Hepatocyte (in vitro differentiated cells): ENCODE measurements around the gene ZEB1. TPM values are rescaled to one million over a fixed set of nuclear protein-coding genes. Genes with fewer than 3 reads are reported as not detected.

Experiments used
- DNase-seq: peaks from one replicate; pipeline ENCODE4 v3.0.0-alpha.2; 2016; ENCODE audit warnings: low spot score
- H2AFZ ChIP-seq: fragments of 200-600 bp; sonication (generic); 2 replicates; pipeline ENCODE4 v1.6.0; 2016; ENCODE audit warnings: antibody characterized with exemption, mild to moderate bottlenecking
- H3K27ac ChIP-seq: fragments of 200-600 bp; sonication (generic); 2 replicates; pipeline ENCODE4 v1.5.1; 2016; ENCODE audit warnings: mild to moderate bottlenecking
- H3K27me3 ChIP-seq: fragments of 200-600 bp; sonication (generic); 2 replicates; pipeline ENCODE4 v1.6.1; 2016
- H3K36me3 ChIP-seq: fragments of 200-600 bp; sonication (generic); replicated peaks from 2 replicates; pipeline ENCODE4 v1.5.1; 2016; ENCODE audit warnings: low read depth; ENCODE audit not compliant: insufficient read depth
- H3K4me1 ChIP-seq: fragments of 200-600 bp; sonication (generic); 2 replicates; pipeline ENCODE4 v1.5.1; 2016; ENCODE audit warnings: mild to moderate bottlenecking, moderate library complexity; ENCODE audit not compliant: insufficient read depth
- H3K4me2 ChIP-seq: fragments of 200-600 bp; sonication (generic); 2 replicates; pipeline ENCODE4 v1.6.0; 2016
- H3K4me3 ChIP-seq: fragments of 200-600 bp; sonication (generic); 2 replicates; pipeline ENCODE4 v1.5.1; 2016; ENCODE audit warnings: mild to moderate bottlenecking
- H3K79me2 ChIP-seq: fragments of 200-600 bp; sonication (generic); 2 replicates; pipeline ENCODE4 v1.6.0; 2017; ENCODE audit warnings: mild to moderate bottlenecking
- H3K9me2 ChIP-seq: fragments of 200-600 bp; sonication (generic); replicated peaks from 2 replicates; pipeline ENCODE4 v1.6.0; 2017; ENCODE audit warnings: mild to moderate bottlenecking; ENCODE audit not compliant: insufficient read depth
- H3K9me3 ChIP-seq: fragments of 200-600 bp; sonication (generic); 2 replicates; pipeline ENCODE4 v1.5.1; 2016; ENCODE audit warnings: low read depth, mild to moderate bottlenecking
- H4K20me1 ChIP-seq: fragments of 200-600 bp; sonication (generic); 2 replicates; pipeline ENCODE4 v1.6.0; 2016; ENCODE audit warnings: mild to moderate bottlenecking; ENCODE audit not compliant: insufficient read depth, poor library complexity, severe bottlenecking
- EZH2 ChIP-seq: fragments of 200-600 bp; sonication (generic); IDR thresholded peaks from 2 replicates; pipeline ENCODE4 v1.6.1; 2016; ENCODE audit warnings: antibody characterized with exemption, mild to moderate bottlenecking, borderline replicate concordance
- EZH2phosphoT487 ChIP-seq: fragments of 200-600 bp; sonication (generic); IDR thresholded peaks from one replicate; pipeline ENCODE4 v1.6.1; 2018; ENCODE audit warnings: antibody characterized with exemption, mild to moderate bottlenecking, low read depth, moderate library complexity; ENCODE audit not compliant: unreplicated experiment, severe bottlenecking
- WGBS: methylation state at CpG from one replicate; pipeline ENCODE4 v1.1.6; 2016; ENCODE audit warnings: low lambda C conversion rate; ENCODE audit errors: missing lambda C conversion rate; 5-methylcytosine and 5-hydroxymethylcytosine counted together
- polyA plus RNA-seq: library from polyadenylated mRNA; unstranded; fragments of >200 nt; fragmentation: Nextera tagmentation; extraction: Ambion mirVana; gene quantifications from 2 replicates; pipeline ENCODE4 v1.2.1, GENCODE V29; 2016
- total RNA-seq: library from RNA; depleted of rRNA; stranded (reverse); fragments of >200 nt; gene quantifications from 2 replicates; pipeline ENCODE4 v1.2.3, GENCODE V29; 2014
- TF ChIP-seq, protein P1 (sequence below): fragments of 200-600 bp; sonication (generic); IDR thresholded peaks from 2 replicates; pipeline ENCODE4 v1.5.1; 2016; ENCODE audit warnings: antibody characterized with exemption, mild to moderate bottlenecking; ENCODE audit not compliant: poor library complexity

The ZEB1 gene
- total and polyA plus RNA-seq, 2 experiments from 2014 or later = 13.6 to 14.3 TPM

DNA sequence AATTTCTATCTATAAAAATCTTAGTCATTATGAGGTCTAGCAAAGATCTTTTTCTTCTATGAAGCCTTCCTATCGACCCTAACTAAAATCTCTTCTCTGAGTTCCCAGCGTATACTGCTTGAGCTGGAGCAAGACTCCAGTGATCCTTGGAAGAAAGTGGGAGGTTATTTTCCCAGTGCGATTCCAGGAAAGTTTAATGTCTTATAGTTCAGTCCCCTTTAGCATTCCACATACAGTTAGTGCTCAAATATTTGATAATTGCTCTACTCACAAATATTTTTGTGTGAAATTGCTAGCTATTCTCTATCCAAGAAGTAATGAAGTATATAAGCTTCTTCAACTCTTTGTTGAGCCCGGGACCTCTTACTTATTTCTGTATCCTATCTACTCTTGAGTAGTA, 47.7 kb downstream of the ZEB1 start:
- H3K27ac ChIP-seq = no peak overlapping the region
- no peaks in the 10 kb centered on the region for H3K36me3 ChIP-seq
- H3K9me3 ChIP-seq = no peaks in the 10 kb centered on the region
- H3K4me3 ChIP-seq = no peak overlapping the region
- no peaks in the 10 kb centered on the region for H4K20me1 ChIP-seq
- no peaks in the 10 kb centered on the region for H3K4me1 ChIP-seq
- no peak overlapping the region for H3K4me2 ChIP-seq
- H3K27me3 ChIP-seq = no peaks in the 10 kb centered on the region
- WGBS = 91% methylated on average over 4 of the region's 4 CpGs
- TF ChIP-seq, protein P1, sequence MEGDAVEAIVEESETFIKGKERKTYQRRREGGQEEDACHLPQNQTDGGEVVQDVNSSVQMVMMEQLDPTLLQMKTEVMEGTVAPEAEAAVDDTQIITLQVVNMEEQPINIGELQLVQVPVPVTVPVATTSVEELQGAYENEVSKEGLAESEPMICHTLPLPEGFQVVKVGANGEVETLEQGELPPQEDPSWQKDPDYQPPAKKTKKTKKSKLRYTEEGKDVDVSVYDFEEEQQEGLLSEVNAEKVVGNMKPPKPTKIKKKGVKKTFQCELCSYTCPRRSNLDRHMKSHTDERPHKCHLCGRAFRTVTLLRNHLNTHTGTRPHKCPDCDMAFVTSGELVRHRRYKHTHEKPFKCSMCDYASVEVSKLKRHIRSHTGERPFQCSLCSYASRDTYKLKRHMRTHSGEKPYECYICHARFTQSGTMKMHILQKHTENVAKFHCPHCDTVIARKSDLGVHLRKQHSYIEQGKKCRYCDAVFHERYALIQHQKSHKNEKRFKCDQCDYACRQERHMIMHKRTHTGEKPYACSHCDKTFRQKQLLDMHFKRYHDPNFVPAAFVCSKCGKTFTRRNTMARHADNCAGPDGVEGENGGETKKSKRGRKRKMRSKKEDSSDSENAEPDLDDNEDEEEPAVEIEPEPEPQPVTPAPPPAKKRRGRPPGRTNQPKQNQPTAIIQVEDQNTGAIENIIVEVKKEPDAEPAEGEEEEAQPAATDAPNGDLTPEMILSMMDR = no peak
- TF ChIP-seq EZH2phosphoT487 (no peak), EZH2 (no peak)
- H2AFZ ChIP-seq = no peak overlapping the region
- H3K9me2 ChIP-seq = no peaks in the 10 kb centered on the region
- DNase-seq = no peak
- peaks cover 32% of the 10 kb centered on the region for H3K79me2 ChIP-seq

DNA sequence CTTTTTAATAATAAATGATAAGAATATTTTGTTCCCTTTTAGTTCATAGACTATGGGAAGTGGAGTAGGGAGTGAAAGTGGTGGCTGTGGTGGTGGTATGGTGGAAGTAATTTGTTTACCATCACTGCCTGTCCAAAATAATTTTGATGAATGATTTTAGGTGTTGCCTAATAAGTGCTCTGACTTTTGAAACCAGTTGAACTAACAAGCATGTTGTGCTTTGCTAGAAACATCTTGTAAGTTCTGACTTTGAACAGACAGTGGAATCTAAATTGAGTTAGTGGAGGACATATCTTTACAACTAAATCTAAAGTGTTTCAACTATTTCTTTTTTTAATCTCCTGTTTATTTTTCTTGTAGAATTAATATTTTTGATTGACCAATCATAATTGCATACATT, 49.7 kb downstream of the ZEB1 start:
- no peak overlapping the region for H3K4me3 ChIP-seq
- no peak overlapping the region for H2AFZ ChIP-seq
- TF ChIP-seq, protein P1 = no peak
- TF ChIP-seq EZH2 (no peak), EZH2phosphoT487 (no peak)
- H3K36me3 ChIP-seq = no peaks in the 10 kb centered on the region
- H4K20me1 ChIP-seq = no peaks in the 10 kb centered on the region
- H3K4me2 ChIP-seq = no peak overlapping the region
- no peak for DNase-seq
- H3K9me2 ChIP-seq = no peaks in the 10 kb centered on the region
- H3K4me1 ChIP-seq = no peaks in the 10 kb centered on the region
- H3K27ac ChIP-seq = no peak overlapping the region
- peaks cover 37% of the 10 kb centered on the region for H3K79me2 ChIP-seq
- no peaks in the 10 kb centered on the region for H3K9me3 ChIP-seq
- H3K27me3 ChIP-seq = no peaks in the 10 kb centered on the region

DNA sequence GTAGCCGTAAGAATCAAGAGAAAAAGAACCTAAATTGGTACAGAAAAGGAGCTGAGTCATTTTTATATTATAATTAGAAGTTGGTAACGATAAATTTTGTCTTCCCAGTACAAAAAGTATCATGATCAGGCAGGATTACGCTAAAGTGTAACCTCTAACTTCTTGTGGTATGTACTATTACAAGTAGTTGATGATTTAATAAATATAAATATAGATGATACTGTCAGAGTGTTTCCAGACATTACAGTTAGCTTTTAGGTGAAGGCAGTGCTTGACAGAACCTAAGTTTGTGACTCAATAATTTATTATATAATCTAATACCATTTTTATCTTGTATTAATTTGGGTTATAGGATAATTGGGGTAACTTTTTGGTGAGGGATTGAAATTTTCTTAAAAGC, 53.4 kb downstream of the ZEB1 start:
- Histone ChIP-seq H3K4me1 (no peaks in the 10 kb centered on the region), H4K20me1 (no peaks in the 10 kb centered on the region), H3K9me2 (no peaks in the 10 kb centered on the region), H3K79me2 (peaks cover 35% of the 10 kb centered on the region), H3K27me3 (no peaks in the 10 kb centered on the region), H3K4me2 (no peak overlapping the region), H3K4me3 (no peak overlapping the region), H2AFZ (no peak overlapping the region), H3K9me3 (no peaks in the 10 kb centered on the region), H3K27ac (no peak overlapping the region), H3K36me3 (no peaks in the 10 kb centered on the region)
- no peak for TF ChIP-seq EZH2phosphoT487
- TF ChIP-seq, protein P1 = no peak
- TF ChIP-seq EZH2 = no peak
- DNase-seq = no peak
- WGBS = 92% methylated on average over 3 of the region's 3 CpGs

DNA sequence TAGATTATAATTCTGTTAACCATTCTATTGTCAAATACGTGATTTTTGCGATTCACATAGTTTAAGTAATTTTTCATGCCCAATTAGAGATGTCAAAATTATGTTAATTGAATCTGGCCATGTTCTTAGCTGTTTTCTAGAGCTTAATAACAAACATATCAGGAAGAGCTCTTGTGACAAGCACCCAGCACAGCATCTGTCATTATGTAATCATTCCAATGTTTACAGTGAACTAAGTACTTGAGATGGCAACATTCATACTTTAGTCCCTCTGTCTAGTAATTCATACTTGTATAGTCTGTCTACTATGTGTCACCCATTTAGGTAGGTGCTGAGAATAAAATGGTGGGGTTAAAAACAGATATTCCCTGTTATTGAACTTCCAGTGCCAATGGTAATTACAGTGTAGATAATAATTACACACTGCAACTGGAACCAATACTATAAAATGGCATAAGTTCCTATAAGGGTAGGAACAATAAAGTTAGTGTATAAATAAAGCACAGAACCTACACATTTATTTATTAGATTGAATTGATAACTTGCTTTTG, 55.2 kb downstream of the ZEB1 start:
- H3K4me1 ChIP-seq = no peaks in the 10 kb centered on the region
- H3K9me2 ChIP-seq = no peaks in the 10 kb centered on the region
- no peak overlapping the region for H3K4me2 ChIP-seq
- H3K79me2 ChIP-seq = peaks cover 32% of the 10 kb centered on the region
- no peak overlapping the region for H3K4me3 ChIP-seq
- no peaks in the 10 kb centered on the region for H3K27me3 ChIP-seq
- TF ChIP-seq, protein P1 = no peak
- no peak for TF ChIP-seq EZH2
- TF ChIP-seq EZH2phosphoT487 = no peak
- H2AFZ ChIP-seq = no peak overlapping the region
- H3K27ac ChIP-seq = no peak overlapping the region
- no peaks in the 10 kb centered on the region for H3K9me3 ChIP-seq
- H3K36me3 ChIP-seq = no peaks in the 10 kb centered on the region
- WGBS = 82% methylated on average over 2 of the region's 2 CpGs
- no peaks in the 10 kb centered on the region for H4K20me1 ChIP-seq
- DNase-seq = no peak
